ENCODE results near the gene NFS1. TPM values are rescaled to one million over a fixed set of nuclear protein-coding genes. Genes with fewer than 3 reads are reported as not detected.

The NFS1 gene
- total RNA-seq, 1 donor from 2014 or later: 26.7 TPM

DNA sequence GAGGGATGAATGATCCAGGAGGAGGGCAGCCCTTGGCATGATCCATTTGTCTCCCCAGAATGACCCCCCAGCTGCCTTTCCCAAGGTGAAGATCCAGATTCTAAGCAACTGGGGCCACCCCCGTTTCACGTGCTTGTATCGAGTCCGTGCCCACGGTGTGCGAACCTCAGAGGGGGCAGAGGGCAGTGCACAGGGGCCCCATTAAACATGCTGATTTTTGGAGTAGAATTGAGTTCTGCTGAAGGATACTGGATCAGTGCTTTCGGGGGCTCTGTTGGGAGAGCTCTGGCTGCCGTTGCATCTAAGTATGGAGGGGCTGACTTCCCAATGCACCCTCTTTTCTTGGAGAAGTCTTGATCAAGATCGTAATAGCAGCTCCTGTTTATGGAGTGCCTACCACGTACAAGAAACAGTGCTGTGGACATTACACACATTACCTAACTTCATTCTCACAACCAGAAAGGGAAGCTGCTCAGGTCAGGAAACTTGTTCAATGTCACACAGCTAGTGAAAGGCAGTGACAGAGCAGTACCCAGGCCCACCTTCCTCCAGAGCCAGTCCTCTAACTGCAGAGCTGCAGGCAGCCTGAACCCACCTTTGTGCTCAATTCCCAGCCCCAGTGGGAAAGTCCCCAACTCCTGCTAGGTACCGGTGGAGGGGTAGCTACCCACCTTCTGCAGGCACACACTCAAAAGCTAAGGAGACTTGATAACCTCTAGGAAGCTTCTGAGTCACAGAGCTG, 78.2 kb downstream of the NFS1 start:
- H3K27me3 Mint-ChIP-seq: peaks cover 4% of the 10 kb centered on the region
- peaks cover 5% of the 10 kb centered on the region for H3K4me1 Mint-ChIP-seq (ENCODE audit: unreplicated experiment)
- H3K36me3 Mint-ChIP-seq: peaks cover 7% of the 10 kb centered on the region
- TF ChIP-seq, protein P1, sequence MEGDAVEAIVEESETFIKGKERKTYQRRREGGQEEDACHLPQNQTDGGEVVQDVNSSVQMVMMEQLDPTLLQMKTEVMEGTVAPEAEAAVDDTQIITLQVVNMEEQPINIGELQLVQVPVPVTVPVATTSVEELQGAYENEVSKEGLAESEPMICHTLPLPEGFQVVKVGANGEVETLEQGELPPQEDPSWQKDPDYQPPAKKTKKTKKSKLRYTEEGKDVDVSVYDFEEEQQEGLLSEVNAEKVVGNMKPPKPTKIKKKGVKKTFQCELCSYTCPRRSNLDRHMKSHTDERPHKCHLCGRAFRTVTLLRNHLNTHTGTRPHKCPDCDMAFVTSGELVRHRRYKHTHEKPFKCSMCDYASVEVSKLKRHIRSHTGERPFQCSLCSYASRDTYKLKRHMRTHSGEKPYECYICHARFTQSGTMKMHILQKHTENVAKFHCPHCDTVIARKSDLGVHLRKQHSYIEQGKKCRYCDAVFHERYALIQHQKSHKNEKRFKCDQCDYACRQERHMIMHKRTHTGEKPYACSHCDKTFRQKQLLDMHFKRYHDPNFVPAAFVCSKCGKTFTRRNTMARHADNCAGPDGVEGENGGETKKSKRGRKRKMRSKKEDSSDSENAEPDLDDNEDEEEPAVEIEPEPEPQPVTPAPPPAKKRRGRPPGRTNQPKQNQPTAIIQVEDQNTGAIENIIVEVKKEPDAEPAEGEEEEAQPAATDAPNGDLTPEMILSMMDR (conservative IDR thresholded peaks at IDR 0.05): no peak
- DNase-seq (ENCODE audit: extremely low spot score, unreplicated experiment): no peak
- H3K27ac Mint-ChIP-seq: no peak overlapping the region
- no peak overlapping the region for H3K4me3 Mint-ChIP-seq
- H3K9me3 Mint-ChIP-seq: no peaks in the 10 kb centered on the region

DNA sequence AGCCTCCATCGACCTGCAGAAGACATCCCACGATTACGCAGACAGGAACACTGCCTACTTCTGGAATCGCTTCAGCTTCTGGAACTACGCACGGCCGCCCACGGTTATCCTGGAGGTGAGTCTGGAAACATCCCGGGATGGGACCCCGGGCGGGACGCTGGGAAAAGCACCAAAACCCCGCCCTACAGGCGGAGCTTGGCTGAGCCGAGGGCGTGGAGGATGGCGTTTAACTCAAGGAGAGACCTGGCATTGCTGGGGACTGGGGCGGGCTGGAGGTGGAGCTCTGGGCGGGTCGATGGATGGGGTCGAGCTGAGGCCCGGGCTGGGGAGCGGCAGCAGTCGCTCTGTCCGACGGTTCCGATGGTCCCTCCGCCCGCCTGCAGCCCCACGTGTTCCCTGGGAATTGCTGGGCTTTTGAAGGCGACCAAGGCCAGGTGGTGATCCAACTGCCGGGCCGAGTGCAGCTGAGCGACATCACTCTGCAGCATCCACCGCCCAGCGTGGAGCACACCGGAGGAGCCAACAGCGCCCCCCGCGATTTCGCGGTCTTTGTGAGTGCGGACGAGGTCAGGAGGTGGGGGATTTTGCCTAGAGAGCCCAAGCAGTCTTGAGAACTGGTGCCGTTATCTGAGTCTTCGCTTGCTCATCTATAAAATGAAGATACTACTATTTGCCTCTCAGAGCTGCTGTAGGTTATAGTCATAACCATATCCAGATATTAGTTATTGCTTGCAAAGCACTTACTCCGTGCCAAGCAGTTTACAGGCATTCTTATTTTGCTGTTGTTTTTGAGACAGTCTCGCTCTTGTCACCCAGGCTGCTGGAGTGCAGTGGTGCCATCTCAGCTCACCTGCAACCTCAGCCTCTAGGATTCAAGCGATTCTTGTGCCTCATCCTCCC, 79.7 kb downstream of the NFS1 start:
- Mint-ChIP-seq H3K4me3 (peak overlapping the region; percentile 91), H3K27me3 (peaks cover 4% of the 10 kb centered on the region), H3K27ac (peak overlapping the region; percentile 50), H3K9me3 (no peaks in the 10 kb centered on the region), H3K36me3 (no peaks in the 10 kb centered on the region), H3K4me1 (ENCODE audit: unreplicated experiment) (peaks cover 5% of the 10 kb centered on the region)
- peak; percentile 82 for DNase-seq (ENCODE audit: extremely low spot score, unreplicated experiment)
- TF ChIP-seq, protein P1 (conservative IDR thresholded peaks at IDR 0.05): peak; percentile 75

DNA sequence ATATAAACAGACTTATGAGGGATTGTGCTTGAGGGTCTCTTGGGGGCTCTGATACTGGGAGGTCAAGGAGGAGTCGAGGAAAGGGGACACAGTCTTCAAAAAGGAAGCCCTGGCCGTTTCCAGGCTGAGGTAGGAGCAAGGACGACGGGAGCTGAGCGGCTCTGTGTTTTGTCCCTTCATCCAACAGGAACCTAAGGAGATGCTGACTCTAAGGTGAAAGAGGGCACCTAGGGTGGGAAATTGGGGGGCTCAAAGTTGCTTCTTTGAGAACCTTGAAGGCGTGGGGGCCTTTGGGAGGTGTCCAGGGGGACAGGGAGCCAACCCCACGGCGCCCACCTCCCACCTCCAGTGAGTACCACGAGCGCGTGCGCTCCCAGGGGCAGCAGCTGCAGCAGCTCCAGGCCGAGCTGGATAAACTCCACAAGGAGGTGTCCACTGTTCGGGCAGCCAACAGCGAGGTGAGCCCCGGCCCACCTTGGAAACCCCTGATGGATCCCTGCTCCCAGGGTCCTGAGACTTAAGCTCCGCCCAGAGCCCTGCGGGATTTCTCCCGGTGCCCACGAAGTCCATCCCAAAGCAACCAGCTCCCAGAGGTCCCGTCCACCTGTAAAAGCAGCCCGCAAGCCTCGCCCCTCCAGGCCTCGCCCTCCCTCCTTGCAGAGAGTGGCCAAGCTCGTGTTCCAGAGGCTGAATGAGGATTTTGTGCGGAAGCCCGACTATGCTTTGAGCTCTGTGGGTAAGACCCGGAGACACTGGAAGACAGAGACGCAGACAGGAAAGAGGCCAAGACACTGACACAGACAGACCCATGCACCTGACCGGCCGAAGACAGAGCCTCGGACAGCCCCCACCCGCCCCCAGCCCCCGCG, 80.7 kb downstream of the NFS1 start:
- Mint-ChIP-seq H3K4me1 (ENCODE audit: unreplicated experiment) (peaks cover 5% of the 10 kb centered on the region), H3K27ac (peak overlapping the region; percentile 41), H3K9me3 (no peaks in the 10 kb centered on the region), H3K27me3 (peaks cover 4% of the 10 kb centered on the region), H3K36me3 (no peaks in the 10 kb centered on the region), H3K4me3 (peak overlapping the region; percentile 91)
- TF ChIP-seq, protein P1 (conservative IDR thresholded peaks at IDR 0.05): no peak
- no peak for DNase-seq (ENCODE audit: extremely low spot score, unreplicated experiment)

Other genes starting within 250 kb of the NFS1 start
- 48.7 and 57.1 TPM in 2 replicates for gene CEP250, start 243.8 kb downstream of the NFS1 start, total RNA-seq (ENCODE audit: low replicate concordance)
- gene C20orf173, start 169.7 kb downstream of the NFS1 start, total RNA-seq (ENCODE audit: low replicate concordance): not detected in 2 replicates
- 264 and 288 TPM in 2 replicates for gene ERGIC3, start 157.3 kb downstream of the NFS1 start, total RNA-seq (ENCODE audit: low replicate concordance)
- 1.6 and 2.4 TPM in 2 replicates for gene SPAG4, start 83.5 kb downstream of the NFS1 start, total RNA-seq (ENCODE audit: low replicate concordance)
- gene CPNE1, start 34.5 kb downstream of the NFS1 start, total RNA-seq (ENCODE audit: low replicate concordance): 115 and 192 TPM in 2 replicates
- gene RBM12, start 34.5 kb downstream of the NFS1 start, total RNA-seq (ENCODE audit: low replicate concordance): 122 and 153 TPM in 2 replicates
- gene ROMO1, start 53 bp upstream of the NFS1 start, total RNA-seq (ENCODE audit: low replicate concordance): 131 and 160 TPM in 2 replicates
- gene RBM39, start 42.9 kb upstream of the NFS1 start, total RNA-seq (ENCODE audit: low replicate concordance): 361 and 398 TPM in 2 replicates
- 33.4 and 37.6 TPM in 2 replicates for gene PHF20, start 72.7 kb upstream of the NFS1 start, total RNA-seq (ENCODE audit: low replicate concordance)

Data from type B pancreatic cell (in vitro differentiated cells).